Activated CD8-positive, alpha-beta memory T cell treated with anti-CD3 and anti-CD28 coated beads, Interleukin-2, amount 50 U/mL, for 1 hour (primary cell): ENCODE data around the gene NAPA.

Experiments used
- DNase-seq: peaks from one replicate; pipeline ENCODE4 v3.0.0-alpha.2; 2020; ENCODE audit errors: extremely low read depth

NAPA gene

DNA sequence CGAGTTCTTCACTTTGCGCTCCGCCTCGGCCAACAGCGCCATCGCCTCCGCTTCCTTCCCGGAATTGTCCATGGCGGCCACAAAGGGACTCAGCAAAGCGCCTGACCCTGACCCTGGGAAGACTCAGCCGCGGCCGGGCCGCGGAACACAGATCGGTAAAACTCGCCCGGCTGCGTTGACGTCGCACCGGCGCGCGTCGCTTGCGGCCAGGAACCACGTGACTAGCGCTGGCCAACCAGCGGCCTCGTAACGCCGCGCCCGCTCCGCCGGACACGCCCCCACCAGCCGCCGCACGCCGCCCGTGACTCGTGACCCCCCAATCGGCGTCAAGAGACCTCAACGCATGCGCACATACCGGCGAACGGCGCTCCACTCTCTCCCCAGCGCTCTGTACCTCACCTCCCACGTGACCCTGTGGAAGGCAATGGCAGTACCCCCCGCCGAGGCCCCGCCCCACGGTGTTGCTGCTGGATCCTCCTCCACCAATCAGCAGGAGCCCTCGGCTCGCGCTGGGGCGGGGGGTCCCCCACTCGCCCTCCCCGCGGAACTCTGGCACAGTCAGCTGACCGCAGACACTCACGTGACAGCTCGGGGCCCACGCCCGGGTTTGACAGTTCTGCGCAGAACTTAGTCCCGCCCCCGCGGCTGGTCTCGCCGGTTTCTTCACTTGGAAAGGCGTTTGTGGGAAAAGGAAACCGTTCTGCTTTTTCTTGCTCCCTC is at the start of gene NAPA:
Gene NAPA (minus strand): TSS at position 195 of the 720 bp plus-strand sequence. CDS start 123 bp downstream, at position 72.
- peak; percentile 100 for DNase-seq

DNA sequence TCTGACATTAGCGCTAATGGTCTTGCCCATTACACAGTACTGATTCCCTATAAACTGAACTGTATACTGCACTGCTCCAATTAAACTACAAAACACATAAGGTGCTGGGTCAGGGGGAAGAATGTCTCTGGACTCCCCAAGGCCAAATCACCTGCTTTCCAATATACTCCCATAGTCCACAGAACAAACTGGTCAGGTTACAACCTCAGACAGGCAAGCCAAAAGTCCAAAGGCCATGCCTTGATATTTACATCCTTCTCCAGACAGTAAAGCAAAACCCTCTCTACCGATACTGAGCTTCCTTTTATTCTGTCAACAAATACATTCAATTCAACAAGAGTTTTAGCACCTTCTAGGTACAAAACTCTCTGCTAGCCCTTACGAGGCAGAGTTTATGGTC is 49.2 kb upstream of the NAPA start:
- no peak for DNase-seq

DNA sequence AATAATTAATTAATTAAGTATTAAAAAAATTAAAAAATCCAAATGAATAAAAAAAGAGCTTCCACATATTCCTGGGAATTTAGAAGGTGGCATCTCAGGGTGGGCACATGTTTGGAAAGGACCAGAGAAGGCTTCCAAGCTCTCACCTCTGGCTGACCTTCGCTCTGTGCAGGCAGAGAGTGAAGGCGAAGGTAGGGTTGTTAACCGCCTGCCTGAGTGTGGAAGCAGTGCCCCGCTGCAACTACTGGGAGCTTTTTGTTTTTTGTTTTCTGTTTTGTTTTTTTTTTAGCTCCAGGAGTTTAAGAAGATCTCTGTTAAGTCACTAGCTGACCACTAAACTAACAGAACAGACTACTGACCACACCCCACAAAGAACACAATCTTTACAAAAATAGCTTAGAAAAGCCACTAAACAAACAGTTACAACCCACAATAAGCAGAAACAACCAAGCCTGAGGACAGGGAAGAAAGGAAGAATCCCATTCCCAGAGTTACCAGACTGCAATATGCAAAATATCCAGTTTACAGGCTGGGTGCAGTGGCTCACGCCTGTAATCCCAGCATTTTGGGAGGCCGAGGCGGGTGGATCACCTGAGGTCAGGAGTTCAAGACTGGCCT is 46.7 kb upstream of the NAPA start:
- no peak for DNase-seq

DNA sequence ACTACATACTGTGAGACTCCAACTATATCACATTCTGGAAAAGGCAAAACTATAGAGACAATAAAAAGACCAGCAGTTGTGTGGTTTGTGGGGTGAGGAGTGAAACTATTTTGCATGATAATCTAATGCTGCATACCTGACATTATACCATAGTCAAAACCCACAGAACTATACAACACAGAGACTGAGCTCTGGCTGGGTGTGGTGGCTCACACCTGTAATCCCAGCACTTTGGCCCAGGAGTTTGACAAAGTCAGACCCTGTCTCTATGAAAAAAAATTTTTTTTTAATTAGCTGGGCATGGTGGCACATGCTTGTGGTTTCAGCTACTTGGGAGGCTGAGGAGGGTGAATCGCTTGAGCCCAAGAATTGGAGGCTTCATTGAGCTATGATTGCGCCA is 46.1 kb upstream of the NAPA start:
- DNase-seq: no peak

DNA sequence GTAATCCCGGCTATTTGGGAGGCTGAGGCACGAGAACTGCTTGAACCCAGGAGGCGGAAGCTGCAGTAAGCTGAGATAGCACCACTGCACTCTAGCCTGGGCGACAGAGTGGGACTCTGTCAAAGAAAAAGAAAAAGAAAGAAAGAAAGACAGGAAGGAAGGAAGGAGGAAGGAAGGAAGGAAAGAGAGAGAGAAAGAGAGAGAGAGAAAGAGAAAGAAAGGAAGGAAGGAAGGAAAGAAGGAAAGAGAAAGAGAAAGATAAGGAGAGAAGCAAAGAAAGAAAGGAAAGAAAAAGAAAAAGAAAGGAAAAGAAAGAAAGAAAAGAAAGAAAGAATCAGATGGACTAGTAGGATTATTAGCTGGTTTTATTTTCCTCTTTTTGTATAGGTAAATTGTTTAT is 35.3 kb upstream of the NAPA start:
- DNase-seq: no peak

DNA sequence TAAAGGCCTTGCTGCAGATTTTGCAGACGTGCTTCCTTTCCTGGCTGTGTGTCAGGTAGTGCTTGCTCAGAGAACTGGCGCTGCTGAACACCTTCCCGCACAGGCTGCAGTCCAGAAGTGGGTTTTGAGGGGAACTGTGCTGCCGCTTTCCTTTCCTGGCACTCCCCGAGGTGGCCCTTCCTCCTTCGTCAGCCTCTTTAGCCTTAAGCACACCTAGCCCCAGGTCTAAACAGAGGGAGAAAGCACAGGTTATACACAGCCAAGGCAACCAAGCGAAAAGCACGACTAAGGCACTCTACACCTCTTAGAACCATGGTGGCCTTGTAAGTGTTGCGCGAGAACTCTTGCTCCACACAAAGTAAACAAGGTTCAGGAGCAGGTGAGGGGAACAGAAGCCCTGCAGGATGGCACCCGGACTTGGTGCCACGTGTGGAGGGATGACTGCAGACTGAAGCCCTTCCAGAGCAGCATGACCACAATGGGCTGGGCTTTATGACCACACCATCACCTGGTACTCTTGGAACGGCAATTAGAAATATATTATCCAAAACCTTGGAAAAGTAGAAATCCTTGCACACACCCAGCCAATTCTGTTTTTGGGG is 34.5 kb upstream of the NAPA start:
- no peak for DNase-seq

DNA sequence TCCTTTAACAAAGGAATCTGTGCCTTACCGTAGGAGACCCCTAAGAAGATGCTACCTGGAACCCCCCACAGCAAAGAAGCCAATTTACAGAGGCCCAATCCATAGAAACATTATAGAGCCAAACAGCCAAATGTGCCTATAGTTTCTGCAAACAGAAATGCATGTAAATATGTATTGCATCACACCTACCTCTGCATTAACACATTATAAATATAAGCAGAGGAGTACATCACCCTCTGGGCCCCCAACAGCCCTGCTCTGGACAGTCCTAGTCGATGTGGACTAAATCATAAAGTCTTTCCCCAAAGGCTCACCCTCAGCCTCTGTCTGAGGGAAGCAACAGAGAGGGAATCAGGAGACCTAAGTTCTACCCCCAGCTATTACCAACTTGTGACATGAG is 32.3 kb upstream of the NAPA start:
- DNase-seq: no peak

DNA sequence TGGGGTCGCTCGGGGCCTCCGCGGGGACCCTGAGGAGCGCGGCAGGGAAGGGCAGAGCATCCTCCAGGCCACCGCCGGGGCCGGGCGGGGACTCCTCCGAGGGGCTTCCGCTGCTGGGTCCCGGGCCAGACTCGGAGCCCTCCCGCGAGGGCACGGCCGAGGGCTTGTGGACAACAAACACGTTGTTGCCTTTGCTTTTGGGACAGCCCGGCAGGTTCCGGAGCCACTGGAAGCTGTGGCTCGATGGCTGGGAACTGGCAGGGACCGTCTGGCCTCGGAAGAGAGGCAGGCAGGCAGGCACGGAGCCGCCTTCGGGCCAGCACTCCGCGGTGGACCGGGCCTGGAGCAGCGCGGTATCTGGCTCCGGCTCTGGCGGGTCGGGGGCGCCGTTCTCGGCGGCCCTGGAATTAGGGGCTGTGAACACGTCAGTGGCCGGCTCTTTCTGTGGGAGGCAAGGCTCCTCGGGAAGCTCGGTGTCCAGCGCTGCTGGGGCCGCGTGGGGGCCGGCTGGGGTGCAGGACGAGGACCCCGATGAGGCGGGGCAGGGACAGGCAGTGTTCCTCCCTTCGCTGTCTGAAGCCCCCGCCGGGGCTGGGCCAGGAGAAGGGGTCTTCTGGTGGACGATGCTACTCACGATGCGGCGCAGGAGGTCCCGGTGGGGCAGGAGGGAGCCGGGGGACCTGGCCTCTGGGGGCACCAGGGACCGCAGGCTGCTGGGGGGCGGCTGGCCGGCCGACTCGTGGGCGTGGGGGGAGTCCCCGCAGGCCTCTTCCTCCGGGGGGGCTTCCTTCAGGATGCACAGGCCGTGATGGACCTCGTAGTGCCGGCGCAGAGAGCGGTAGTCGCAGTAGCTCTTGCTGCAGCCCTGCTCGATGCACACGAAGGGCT is 30.4 kb upstream of the NAPA start:
- DNase-seq: no peak

DNA sequence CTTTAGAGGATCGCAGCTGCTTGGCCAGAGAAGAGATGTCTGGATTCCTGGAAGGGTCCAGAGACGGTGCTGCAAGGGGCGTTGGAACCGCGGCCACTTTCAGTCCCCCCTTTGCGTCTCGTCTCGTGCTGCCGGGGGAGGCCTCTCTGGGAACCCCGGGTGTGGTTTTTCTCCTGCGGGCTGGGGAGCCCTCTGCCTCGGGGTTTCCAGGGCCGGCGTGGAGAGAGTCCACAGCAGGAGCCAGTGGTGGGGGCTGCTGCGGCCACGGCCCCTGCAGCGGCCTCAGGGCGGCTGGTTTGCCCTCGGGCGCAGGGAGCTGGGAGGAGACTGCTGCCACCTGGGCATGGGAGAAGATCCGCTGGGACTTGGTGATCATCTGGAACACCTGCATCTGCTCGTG is 29.6 kb upstream of the NAPA start:
- DNase-seq: no peak

DNA sequence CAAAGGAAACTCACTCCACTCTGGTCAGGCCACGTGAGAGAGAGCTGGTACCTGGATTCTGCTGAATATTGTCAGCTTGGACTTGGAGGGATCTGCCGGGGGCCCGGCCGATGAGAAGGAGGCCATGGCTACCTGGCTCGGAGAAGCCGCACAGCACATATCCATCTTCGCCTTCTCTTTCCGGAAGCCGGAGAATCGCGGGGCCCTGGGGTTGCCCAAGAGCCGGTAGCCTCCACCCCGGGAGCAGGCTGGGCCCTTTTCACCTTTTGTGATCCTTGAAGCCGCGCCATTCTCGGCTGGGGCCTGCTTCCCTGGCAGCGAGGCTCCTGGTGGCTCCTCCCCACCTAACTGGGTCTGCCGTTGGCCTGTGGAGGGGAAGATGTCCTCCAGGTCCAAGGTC is 29.2 kb upstream of the NAPA start:
- no peak for DNase-seq

DNA sequence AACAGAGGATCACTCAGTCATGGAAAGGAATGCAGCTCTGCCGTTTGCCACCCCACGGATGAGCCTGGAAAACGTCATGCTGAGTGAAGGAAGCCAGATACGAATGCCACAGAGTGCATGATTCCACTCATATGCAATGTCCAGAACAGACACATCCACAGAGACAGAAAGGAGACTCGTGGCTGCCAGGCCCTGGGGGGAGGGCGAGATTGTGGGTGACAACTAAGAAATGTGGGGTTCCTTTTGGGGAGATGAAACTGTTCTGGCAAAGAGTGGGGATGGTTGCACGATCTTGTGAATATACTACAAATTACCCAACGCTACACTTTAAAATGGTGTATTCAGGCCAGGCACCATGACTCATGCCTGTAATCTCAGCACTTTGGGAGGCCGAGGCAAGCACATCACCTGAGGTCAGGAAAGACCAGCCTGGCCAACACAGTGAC is 27.2 kb upstream of the NAPA start:
- no peak for DNase-seq

DNA sequence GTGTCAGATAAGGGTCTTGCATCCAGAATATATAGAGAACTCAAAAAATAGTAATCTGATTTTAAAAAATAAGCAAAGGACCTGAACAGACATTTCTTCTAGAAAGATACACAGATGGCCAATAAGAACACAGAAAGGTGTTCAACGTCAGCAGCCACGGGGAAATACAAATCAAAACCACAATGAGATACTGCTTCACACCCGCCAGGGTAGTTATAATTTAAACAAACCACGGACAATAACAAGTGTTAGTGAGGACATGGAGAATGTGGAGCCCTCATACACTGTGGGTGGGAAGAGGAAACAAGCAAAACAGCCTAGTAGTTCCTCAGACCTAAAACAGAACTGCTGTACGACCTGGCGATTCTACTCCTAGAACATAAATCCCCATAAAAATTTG is 26.7 kb upstream of the NAPA start:
- DNase-seq: peak; percentile 31

DNA sequence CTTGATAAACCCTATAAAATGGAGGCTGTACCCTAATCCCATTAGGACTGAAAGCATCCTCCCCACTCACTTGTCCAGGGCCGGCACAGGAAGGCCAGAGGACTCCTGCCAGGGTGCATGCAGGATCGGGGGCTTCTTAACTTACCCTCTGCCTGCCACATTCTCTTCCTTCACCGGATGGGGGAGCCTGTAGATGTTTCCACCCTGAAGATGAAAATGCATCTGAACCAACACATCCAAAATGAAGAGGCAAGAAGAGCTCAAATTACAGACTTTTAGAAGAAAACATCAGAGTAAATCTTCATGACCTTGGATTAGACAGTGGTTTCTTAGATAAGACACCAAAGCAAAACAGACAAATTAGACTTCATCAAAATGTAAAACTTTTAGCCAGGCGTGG is 25.9 kb upstream of the NAPA start:
- DNase-seq: no peak

DNA sequence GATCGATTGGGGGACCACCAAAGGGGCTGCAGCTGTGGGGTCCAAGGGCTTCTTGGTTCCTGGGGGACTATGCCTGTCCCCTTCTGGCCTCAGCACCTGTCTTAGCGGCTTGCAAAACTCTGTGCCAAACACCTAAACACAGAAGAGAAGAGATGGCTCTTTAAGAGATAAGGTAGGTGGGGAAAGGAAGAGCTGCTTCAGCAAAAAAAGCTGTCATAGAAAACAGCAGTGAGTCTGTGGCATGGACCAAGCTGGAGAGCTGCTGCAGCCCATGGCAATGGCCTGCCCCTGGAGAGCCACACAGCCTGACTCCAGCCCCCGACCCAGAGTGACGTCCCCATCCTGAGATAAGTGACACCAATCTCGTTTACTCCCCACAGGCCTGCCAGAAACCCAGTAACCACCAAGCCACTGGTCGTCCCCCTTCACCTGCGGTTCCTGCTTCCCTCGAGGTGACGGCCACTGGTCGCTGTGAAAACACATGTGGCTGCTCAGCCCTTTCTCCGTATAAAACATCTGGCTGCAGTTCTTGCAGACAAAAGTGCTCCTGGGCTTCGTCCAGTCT is 25.0 kb upstream of the NAPA start:
- no peak for DNase-seq

DNA sequence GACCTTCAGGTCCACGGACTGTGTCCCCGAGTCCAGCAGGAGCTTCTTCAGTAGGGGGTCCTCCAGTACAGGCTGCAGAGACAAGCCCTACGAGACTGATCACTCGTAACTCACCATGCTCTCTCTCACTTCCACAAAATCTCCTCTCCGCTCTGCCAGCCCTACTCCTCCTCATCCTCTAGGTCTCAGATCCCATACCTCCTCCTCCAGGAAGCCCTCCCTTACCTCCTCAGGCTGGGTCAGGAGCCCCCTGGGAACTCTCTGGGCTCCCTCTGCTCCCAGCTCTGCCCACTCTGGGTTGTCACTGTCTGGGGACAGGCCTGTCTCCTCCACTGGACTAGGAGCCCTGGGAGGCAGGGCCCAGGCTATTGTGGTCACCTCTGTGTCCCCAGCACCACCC is 23.9 kb upstream of the NAPA start:
- DNase-seq: no peak

DNA sequence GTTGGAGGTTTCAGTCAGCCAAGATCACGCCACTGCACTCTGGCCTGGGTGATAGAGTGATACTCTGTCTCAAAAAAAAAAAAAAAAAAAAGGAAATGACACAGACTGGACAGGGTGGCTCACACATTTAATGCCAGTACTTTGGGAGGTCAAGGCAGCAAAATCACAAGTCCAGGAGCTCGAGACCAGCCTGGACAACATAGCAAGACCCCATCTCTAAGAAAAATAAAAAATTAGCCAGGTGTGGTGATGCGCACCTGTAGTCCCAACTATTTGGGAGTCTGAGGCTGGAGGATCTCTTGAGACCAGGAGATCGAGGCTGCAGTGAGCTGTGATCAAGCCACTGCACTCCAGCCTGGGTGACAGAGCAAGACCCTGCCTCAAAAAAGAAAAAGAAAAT is 22.6 kb upstream of the NAPA start:
- no peak for DNase-seq

DNA sequence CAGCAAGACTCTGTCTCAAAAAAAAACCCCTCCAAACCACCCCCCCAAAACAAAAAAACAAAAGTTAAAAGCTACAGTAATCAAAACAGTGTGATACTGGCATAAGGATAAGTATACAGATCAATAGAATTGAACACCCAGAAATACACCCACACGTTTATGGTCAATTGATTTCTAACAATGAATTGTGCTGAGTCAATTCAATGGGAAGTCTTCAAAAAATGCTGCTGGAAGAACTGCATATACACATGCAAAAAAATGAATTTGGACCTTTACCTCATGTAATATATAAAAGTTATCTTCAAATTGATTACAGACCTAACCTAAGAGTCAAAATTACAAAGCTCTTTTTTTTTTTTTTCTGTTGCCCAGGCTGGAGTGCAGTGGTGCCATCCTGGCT is 19.8 kb upstream of the NAPA start:
- no peak for DNase-seq

DNA sequence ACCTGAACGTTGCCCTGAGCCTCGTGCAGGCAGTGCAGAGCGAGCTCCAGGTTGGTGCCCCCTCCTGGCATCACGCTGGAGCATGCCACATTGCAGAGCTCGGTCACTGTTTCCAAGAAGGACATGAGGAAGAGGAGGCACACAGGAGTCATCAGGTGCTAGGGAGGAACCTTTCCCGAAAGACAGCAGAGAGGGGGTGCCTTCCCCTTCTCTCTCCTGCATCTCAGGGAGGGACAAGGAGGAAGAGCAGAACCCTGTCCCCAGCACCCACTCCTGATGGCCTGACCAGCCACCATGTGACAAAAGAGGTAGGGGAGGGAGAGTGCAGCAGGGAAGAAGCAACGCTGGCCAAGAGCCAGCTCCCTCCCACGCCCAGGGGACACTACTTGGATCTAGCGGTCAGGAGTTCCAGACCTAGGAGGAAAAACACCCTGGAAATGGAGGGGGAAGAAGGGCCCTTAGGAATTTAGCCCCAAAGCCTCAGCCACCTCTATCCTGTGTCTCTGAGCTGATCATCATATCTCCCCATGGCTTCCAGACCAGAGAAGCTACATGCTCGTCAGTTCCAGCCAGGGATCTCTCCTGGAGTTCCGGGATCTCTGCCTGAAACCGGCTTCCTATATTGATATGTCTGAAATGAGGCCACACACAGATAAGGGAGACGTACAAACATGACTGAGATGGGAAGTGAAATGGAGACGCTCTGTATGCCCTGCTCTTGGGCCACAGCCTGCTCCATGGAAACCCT is 17.0 kb upstream of the NAPA start:
- DNase-seq: no peak

DNA sequence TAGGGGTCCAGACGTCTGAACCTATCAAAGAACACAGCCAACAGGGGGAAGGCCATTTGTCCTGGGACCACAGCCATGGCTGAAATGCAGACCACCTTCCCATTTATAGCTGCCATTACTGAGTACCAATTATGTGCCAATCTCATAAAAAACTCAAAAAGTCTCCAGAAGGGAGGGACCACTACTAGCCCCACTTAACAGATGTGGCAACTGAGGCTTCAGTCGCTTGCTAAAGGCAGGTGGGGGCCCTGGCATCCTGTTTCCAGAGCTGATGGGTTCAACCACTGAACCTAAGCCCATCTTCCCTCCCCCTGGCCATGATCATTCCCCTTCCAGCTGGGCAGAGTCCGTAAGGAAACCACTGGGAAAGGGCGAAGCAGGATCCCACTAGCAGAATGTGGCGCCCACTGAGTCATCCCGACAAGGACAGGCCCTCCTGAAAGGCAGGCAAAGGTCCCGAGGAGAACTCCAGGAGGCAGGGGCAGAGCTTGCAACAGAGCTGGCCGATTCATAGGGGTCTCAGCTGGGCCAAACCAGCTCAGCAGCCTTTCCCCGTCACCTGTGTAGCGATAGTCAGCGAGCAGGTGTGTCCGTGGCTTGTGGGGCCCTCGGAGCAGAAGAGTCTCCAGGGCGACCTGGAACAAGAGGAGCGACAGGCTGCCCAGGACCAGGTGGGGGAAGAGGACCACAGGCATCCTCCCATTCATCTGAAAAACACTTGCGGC is 14.3 kb upstream of the NAPA start:
- DNase-seq: no peak

DNA sequence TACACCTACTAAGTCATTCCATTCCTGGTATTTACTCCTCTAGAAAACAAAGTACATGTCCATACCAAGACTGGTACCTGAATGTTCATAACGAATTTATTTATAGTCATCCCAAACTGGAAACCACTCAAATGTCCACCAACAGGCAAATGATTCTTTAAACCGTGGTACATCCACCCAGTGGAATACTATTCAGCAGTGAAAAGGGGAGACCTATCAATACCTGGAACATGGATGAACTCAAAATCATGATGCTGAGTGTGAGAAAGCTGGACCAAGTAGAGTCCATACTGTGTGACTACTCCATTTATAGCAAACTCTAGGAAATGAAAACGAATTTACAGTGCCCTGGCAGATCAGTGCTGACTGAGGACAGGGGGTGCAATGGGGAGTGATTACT is 11.9 kb upstream of the NAPA start:
- DNase-seq: no peak

DNA sequence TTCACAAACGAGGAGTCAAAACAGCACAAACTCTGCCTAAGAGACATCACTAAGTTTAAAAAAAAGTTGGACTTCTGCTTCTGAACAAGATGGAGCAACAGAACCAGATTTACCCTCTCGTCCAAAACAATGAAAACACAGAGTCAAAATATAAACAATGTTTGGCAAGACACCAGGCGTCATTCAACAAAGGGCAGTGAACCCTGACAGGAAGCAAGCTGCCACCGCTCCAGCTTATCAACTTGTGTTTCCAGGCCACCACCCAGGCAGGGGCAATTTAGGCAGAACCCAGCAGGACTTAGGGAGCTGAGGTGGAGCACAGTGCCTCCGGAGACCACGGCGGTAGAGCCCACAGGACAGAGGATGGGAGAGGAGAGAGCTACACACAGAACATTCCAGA is 8.6 kb upstream of the NAPA start:
- no peak for DNase-seq
